Karpas-422 (cell line): Measurements from ENCODE around the gene XPA. TPM values are rescaled to one million over a fixed set of nuclear protein-coding genes. Genes with fewer than 3 reads are reported as not detected.

Experiments used
- DNase-seq: peaks from one replicate; pipeline ENCODE4 v3.0.0-alpha.2; 2015
- H2AFZ ChIP-seq: fragments of 200-600 bp; sonication (generic); 2 replicates; pipeline ENCODE4 v1.6.1; 2014; ENCODE audit warnings: antibody characterized with exemption, low read length, mixed read lengths
- H3K27ac ChIP-seq: fragments of 200-600 bp; sonication (generic); 2 replicates; pipeline ENCODE4 v1.5.1; 2014; ENCODE audit warnings: mild to moderate bottlenecking, low read length, moderate library complexity
- H3K27me3 ChIP-seq: fragments of 200-600 bp; sonication (generic); 2 replicates; pipeline ENCODE4 v1.6.1; 2014; ENCODE audit warnings: low read length, mixed read lengths
- H3K36me3 ChIP-seq: fragments of 200-600 bp; sonication (generic); 2 replicates; pipeline ENCODE4 v1.6.1; 2014; ENCODE audit warnings: low read length, mixed read lengths; ENCODE audit not compliant: insufficient read depth
- H3K4me1 ChIP-seq: fragments of 200-600 bp; sonication (generic); 2 replicates; pipeline ENCODE4 v1.6.1; 2014; ENCODE audit warnings: mild to moderate bottlenecking, low read length, mixed read lengths
- H3K4me2 ChIP-seq: fragments of 200-600 bp; sonication (generic); 2 replicates; pipeline ENCODE4 v1.6.1; 2014; ENCODE audit warnings: low read length, low read depth, mild to moderate bottlenecking; ENCODE audit not compliant: poor library complexity, severe bottlenecking
- H3K4me3 ChIP-seq: fragments of 200-600 bp; sonication (generic); 2 replicates; pipeline ENCODE4 v1.5.1; 2014; ENCODE audit warnings: mild to moderate bottlenecking, antibody characterized with exemption, low read length, mixed read lengths
- H3K79me2 ChIP-seq: fragments of 200-600 bp; sonication (generic); 2 replicates; pipeline ENCODE4 v1.6.1; 2014; ENCODE audit warnings: mild to moderate bottlenecking, low read length, mixed read lengths
- H3K9ac ChIP-seq: fragments of 200-600 bp; sonication (generic); 2 replicates; pipeline ENCODE4 v1.6.0; 2014; ENCODE audit warnings: low read length
- H3K9me2 ChIP-seq: fragments of 200-600 bp; sonication (generic), shearing (Covaris generic); replicated peaks from 2 replicates; pipeline ENCODE4 v1.6.0; 2014; ENCODE audit warnings: mild to moderate bottlenecking, low read length, moderate library complexity; ENCODE audit not compliant: insufficient read depth
- H3K9me3 ChIP-seq: fragments of 300-700, 200-600 bp; sonication (generic); 2 replicates; pipeline ENCODE4 v1.6.1; 2014; ENCODE audit warnings: low read length, mixed read lengths
- H4K20me1 ChIP-seq: fragments of 200-600 bp; sonication (generic); 2 replicates; pipeline ENCODE4 v1.6.1; 2014; ENCODE audit warnings: mild to moderate bottlenecking, antibody characterized with exemption, low read length, low read depth; ENCODE audit not compliant: insufficient read depth
- total RNA-seq: library from RNA; depleted of rRNA; stranded (reverse); fragments of >200 nt; shearing (Covaris generic); gene quantifications from 2 replicates; pipeline ENCODE4 v1.2.3, GENCODE V29; 2014; ENCODE audit warnings: low replicate concordance

Gene XPA
- total RNA-seq, 1 experiment from 2014 or later = 22.2 TPM

DNA sequence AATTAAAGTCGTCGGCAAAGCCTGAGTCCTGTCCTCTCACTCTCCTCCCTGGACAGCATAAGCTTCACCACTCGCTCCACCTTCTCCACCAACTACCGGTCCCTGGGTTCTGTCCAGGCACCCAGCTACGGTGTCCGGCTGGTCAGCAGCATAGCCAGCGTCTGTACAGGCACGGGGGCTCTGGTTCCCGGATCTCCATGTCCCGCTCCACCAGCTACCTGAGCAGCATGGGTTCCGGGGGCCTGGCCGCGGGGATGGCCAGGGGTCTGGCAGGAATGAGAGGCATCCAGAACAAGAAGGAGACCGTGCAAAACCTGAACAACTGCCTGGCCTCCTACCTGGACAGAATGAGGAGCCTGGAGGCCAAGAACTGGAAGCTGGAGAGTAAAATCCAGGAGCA lies 1.7 kb upstream of the XPA start:
- Histone ChIP-seq H4K20me1 (no peaks in the 10 kb centered on the region), H3K79me2 (peaks cover 32% of the 10 kb centered on the region), H3K9me3 (no peaks in the 10 kb centered on the region), H3K27ac (no peak overlapping the region), H3K4me2 (peak overlapping the region; percentile 57), H3K4me1 (peaks cover 47% of the 10 kb centered on the region), H3K9me2 (no peaks in the 10 kb centered on the region), H2AFZ (peak overlapping the region; percentile 66; the same call in 1 of the 2 replicates), H3K27me3 (no peaks in the 10 kb centered on the region), H3K9ac (0 out of 2 replicates have a peak overlapping the region, but pooled peaks have one; percentile 31), H3K4me3 (no peak overlapping the region), H3K36me3 (no peaks in the 10 kb centered on the region)
- no peak for DNase-seq

DNA sequence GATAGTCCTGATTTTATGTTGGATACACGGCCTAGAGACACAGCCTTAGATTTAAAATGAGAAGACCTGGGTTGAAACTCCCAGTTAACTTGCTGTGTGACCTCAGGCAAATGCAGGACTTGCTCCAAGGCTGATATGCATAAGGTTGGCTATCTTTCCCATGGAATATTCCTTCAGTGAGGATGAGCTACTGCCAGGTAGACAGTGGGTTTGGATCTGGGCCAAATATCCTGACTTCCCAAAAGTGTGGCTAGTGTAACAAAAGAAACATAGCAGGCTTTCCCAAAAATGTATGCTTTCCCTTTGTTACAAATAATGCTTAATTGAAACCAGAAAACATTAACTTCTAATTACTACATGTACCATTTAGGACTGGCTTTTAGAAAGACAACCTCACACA lies 697 bp upstream of the XPA start:
- Histone ChIP-seq H3K9ac (peak overlapping the region; percentile 83), H3K4me3 (peak overlapping the region; percentile 94), H3K36me3 (no peaks in the 10 kb centered on the region)

DNA sequence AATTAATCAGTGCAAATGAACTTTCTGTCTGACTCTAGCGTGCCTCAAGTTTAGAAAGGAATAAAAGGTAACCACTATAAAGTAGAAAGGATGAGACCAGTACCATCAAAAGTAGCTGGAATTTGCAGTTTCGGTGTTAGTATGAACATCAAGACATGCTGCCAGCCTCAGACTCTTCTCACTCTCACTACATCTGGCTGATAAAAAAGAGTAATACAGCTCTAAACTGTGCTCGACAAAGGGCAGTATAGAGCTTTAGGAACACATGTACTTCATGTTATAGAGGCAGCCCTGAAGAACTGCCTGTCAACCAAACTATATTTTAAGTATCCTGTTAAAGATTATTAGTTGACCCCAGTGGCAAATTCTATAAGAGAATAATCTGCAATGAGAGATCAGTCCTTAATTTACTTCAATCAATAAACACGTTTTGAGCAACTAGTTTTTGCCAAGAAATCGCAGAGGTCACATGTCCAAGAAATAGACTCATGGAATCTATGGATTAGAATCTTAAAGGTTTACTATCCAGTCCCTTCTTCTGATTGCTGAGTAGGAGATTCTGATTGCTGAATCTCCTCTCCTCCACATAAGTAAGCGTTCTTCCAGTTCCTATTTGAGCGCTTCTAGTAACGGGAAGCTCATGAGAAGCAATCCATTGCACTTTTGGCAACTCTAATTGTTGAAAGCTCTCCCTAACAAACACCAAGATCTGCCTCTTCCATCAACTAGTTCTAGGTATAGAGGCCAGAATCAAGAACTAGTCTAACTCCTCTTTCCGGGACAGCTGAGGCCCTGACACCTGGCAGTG lies 941 bp downstream of the XPA start:
- Histone ChIP-seq H4K20me1 (no peaks in the 10 kb centered on the region), H3K79me2 (peaks cover 50% of the 10 kb centered on the region), H3K36me3 (peaks cover 4% of the 10 kb centered on the region; the same call in 1 of the 2 replicates), H3K4me2 (peak overlapping the region; percentile 89), H3K9me2 (no peaks in the 10 kb centered on the region), H3K9me3 (no peaks in the 10 kb centered on the region), H3K27me3 (no peaks in the 10 kb centered on the region), H2AFZ (peak overlapping the region; percentile 62; the same call in 1 of the 2 replicates), H3K4me3 (peak overlapping the region; percentile 94), H3K4me1 (peaks cover 59% of the 10 kb centered on the region), H3K9ac (peak overlapping the region; percentile 83), H3K27ac (peak overlapping the region; percentile 44)
- peak; percentile 55 for DNase-seq

More for the DNA sequence above, 697 bp upstream of the XPA start:
- Histone ChIP-seq H2AFZ (peak overlapping the region; percentile 71), H3K9me2 (no peaks in the 10 kb centered on the region), H3K9me3 (no peaks in the 10 kb centered on the region), H3K79me2 (peaks cover 42% of the 10 kb centered on the region), H3K4me1 (peaks cover 57% of the 10 kb centered on the region), H3K27ac (no peak overlapping the region), H3K4me2 (peak overlapping the region; percentile 89), H3K27me3 (no peaks in the 10 kb centered on the region), H4K20me1 (no peaks in the 10 kb centered on the region)
- DNase-seq = no peak

GRCh38 chr9:97695390-97695789 lies 1.8 kb downstream of the XPA start:
- Histone ChIP-seq H3K4me1 (peaks cover 59% of the 10 kb centered on the region), H3K9me3 (no peaks in the 10 kb centered on the region), H3K9me2 (no peaks in the 10 kb centered on the region), H3K27ac (no peak overlapping the region), H3K4me2 (peak overlapping the region; percentile 89), H3K36me3 (peaks cover 4% of the 10 kb centered on the region; the same call in 1 of the 2 replicates), H3K79me2 (peaks cover 56% of the 10 kb centered on the region), H3K4me3 (peak overlapping the region; percentile 94), H3K27me3 (no peaks in the 10 kb centered on the region), H3K9ac (peak overlapping the region; percentile 83), H4K20me1 (no peaks in the 10 kb centered on the region), H2AFZ (no peak overlapping the region)
- DNase-seq = no peak

GRCh38 chr9:97694769-97695168 lies 2.4 kb downstream of the XPA start:
- Histone ChIP-seq H3K27me3 (no peaks in the 10 kb centered on the region), H3K9me2 (no peaks in the 10 kb centered on the region), H3K9ac (no peak overlapping the region), H3K79me2 (peaks cover 56% of the 10 kb centered on the region), H3K4me3 (peak overlapping the region; percentile 94; the same call in 1 of the 2 replicates), H3K4me1 (peaks cover 55% of the 10 kb centered on the region), H3K36me3 (peaks cover 4% of the 10 kb centered on the region; the same call in 1 of the 2 replicates), H3K9me3 (no peaks in the 10 kb centered on the region), H4K20me1 (no peaks in the 10 kb centered on the region), H2AFZ (no peak overlapping the region), H3K27ac (no peak overlapping the region), H3K4me2 (peak overlapping the region; percentile 89)
- no peak for DNase-seq

- Histone ChIP-seq H4K20me1 (no peaks in the 10 kb centered on the region), H3K9ac (no peak overlapping the region), H3K4me2 (no peak overlapping the region), H3K9me3 (no peaks in the 10 kb centered on the region), H3K79me2 (peaks cover 48% of the 10 kb centered on the region), H3K36me3 (peaks cover 18% of the 10 kb centered on the region; the same call in 1 of the 2 replicates), H3K27ac (no peak overlapping the region), H3K9me2 (no peaks in the 10 kb centered on the region), H3K4me1 (peaks cover 19% of the 10 kb centered on the region), H3K27me3 (no peaks in the 10 kb centered on the region), H3K4me3 (no peak overlapping the region), H2AFZ (no peak overlapping the region)
- no peak for DNase-seq
Measured at GRCh38 chr9:97689401-97690180, 7.5 kb downstream of the XPA start.

- peaks cover 28% of the 10 kb centered on the region; the same call in 1 of the 2 replicates for H3K36me3 ChIP-seq
- H3K9me2 ChIP-seq = no peaks in the 10 kb centered on the region
- H3K27ac ChIP-seq = no peak overlapping the region
- H3K9ac ChIP-seq = no peak overlapping the region
- H3K4me2 ChIP-seq = no peak overlapping the region
- no peak overlapping the region for H3K4me3 ChIP-seq
- no peak for DNase-seq
- H3K79me2 ChIP-seq = peaks cover 39% of the 10 kb centered on the region
- H2AFZ ChIP-seq = no peak overlapping the region
- H3K4me1 ChIP-seq = peaks cover 10% of the 10 kb centered on the region
- H3K9me3 ChIP-seq = no peaks in the 10 kb centered on the region
- no peaks in the 10 kb centered on the region for H4K20me1 ChIP-seq
- no peaks in the 10 kb centered on the region for H3K27me3 ChIP-seq
Measured at GRCh38 chr9:97688654-97689053, 8.5 kb downstream of the XPA start.

DNA sequence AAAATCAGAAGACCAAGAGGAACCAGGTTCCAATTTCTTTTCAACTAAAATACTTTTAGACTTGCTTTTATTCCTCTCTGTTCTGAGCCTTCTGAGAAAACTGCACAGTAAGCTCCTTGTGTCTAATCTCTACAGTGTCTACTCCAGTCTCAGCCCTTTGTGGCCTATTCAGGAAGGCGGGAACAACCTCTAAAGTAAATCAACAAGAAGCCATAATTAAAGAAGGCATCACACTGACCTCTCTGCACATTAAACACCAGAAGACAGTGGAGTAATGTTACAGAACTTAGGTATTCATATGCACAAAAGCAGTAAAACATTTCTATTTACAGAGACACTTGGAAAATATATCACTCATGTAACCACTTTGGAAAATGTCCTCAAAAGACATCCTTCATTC lies 14.9 kb downstream of the XPA start:
- Histone ChIP-seq H3K9me2 (no peaks in the 10 kb centered on the region), H3K27ac (no peak overlapping the region), H3K4me3 (no peak overlapping the region), H3K9ac (no peak overlapping the region), H3K27me3 (no peaks in the 10 kb centered on the region), H3K9me3 (no peaks in the 10 kb centered on the region), H3K79me2 (peaks cover 17% of the 10 kb centered on the region), H3K36me3 (peaks cover 44% of the 10 kb centered on the region), H3K4me1 (peaks cover 6% of the 10 kb centered on the region; the same call in 1 of the 2 replicates), H3K4me2 (no peak overlapping the region), H4K20me1 (no peaks in the 10 kb centered on the region), H2AFZ (no peak overlapping the region)
- DNase-seq = no peak
